ENCODE results near the gene GAD2.

DNA sequence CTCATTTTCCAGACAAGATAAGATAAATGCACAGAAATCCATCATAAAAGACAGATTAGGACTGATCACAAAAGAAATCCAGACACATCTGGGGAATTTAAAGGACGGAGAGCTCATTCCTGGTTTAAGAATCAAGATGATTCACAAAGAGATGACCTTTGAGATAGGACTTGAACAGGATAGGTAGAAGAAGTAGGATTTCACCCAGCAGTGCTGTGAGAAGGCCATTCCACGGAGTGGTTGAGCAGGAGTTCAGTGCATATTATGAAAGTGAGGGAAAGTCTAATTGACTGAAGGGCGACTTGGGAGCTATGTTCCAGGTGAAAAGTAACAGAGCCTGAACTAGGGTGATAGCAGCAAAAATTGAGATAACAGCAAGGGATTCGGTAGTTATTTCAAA, 73.7 kb downstream of the GAD2 start:
- TF ChIP-seq, protein P1, sequence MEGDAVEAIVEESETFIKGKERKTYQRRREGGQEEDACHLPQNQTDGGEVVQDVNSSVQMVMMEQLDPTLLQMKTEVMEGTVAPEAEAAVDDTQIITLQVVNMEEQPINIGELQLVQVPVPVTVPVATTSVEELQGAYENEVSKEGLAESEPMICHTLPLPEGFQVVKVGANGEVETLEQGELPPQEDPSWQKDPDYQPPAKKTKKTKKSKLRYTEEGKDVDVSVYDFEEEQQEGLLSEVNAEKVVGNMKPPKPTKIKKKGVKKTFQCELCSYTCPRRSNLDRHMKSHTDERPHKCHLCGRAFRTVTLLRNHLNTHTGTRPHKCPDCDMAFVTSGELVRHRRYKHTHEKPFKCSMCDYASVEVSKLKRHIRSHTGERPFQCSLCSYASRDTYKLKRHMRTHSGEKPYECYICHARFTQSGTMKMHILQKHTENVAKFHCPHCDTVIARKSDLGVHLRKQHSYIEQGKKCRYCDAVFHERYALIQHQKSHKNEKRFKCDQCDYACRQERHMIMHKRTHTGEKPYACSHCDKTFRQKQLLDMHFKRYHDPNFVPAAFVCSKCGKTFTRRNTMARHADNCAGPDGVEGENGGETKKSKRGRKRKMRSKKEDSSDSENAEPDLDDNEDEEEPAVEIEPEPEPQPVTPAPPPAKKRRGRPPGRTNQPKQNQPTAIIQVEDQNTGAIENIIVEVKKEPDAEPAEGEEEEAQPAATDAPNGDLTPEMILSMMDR (IDR thresholded peaks at IDR 0.05) = no peak
- no peak for TF ChIP-seq POLR2A (IDR thresholded peaks at IDR 0.05)
- no peak for TF ChIP-seq POLR2AphosphoS5 (IDR thresholded peaks at IDR 0.05; ENCODE audit: insufficient read depth in 1 of 2, low read depth in 1 of 2)
